RCC 7860 (cell line): Measurements from ENCODE around the gene CIBAR2.
"Not testable (repeated sequence)": the region's sequence is repeated elsewhere in the genome, so short reads cannot be mapped to it uniquely, and the experiment has no call there.

Experiments used
- DNase-seq: peaks from one replicate; pipeline ENCODE4 v3.0.0-alpha.2; 2015; ENCODE audit warnings: low spot score
- FAIRE-seq: peaks from 2 replicates; lab custom pipeline; 2012; peaks lifted over from hg19 to GRCh38; lab: Jason Lieb, UNC

The CIBAR2 gene

DNA sequence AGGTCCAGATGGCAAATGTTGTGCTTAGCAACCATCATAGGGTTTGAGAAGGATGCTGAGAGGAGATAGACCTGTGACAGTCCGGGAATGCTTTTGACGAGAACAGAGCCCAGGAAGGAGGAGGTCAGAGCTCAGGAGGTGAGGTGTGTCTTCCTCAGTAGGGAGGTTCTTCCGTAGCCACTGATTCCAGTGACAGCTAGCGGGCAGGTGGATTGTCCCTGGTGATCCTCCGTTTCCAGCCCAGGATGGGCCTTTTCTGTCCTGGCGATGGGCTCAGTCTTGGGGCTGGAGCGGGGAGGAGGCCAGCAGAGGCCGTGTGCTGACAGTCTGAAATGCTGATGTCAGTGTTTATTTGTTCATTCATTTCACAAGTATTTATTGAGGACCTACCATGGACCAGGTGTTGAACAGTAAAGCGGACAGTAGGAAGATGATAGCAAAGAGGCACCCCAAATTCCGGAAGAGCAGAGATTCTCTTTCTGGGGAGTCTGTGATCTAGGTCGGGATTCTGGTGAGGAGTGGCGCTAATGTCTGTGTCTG lies 45.9 kb downstream of the CIBAR2 start:
- FAIRE-seq (no peak), DNase-seq (no peak)

DNA sequence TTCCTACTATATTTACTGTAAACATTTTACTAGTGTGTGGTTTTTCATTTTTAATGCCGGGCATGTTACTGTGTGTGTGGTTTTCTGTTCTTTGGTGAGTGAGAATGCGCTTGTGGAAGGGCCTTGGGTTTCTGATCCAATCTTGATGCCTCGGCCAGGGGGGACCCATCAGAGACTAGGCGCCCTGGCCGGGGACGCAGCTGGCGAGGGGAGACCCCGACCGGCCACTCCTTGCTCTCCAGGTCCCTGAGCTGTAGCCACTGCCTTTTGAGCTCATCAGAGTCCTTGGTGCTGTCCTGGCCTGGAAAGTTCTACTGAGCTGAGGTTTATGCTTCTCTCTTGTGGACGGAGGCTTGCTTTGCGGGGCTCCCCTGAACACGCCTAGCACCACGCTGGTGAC lies 47.2 kb downstream of the CIBAR2 start:
- FAIRE-seq (no peak), DNase-seq (no peak)

DNA sequence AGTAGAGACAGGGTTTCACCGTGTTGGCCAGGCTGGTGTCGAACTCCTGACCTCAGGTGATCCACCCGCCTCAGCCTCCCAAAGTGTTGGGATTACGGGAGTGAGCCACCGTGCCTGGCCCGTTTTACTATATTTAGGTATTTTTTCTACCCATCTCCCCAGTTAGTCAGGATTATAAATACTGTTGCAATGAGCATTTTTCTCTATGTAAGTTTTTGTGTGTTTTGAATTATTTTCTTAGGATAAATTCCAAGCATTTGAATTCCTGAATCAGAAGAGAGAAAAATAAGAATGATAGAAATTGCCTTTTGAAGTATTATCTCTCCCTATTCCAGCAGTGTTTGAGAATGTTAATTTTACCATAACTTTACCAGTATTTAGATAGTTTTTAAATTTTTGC lies 48.1 kb downstream of the CIBAR2 start:
- DNase-seq (no peak), FAIRE-seq (no peak)

DNA sequence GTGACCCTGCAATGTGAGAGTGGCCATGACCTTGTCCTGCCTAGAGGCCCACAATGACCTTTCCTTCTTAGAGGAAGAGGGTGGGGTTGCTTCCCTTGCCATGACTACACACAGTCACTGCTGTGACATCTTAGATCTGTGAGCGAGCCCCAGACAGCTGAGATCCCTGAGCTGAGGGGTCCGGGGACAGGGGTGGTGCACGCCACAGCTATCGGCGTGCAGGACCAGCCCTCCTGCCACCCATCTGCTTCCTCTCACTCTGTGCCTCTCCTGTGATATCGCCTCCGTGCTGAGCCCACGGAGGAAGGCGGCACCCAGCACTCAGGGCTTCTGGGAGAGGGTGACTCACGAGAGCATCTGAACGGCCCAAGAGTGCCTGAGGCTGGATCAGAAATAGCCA lies 49.4 kb downstream of the CIBAR2 start:
- FAIRE-seq (no peak), DNase-seq (no peak)

DNA sequence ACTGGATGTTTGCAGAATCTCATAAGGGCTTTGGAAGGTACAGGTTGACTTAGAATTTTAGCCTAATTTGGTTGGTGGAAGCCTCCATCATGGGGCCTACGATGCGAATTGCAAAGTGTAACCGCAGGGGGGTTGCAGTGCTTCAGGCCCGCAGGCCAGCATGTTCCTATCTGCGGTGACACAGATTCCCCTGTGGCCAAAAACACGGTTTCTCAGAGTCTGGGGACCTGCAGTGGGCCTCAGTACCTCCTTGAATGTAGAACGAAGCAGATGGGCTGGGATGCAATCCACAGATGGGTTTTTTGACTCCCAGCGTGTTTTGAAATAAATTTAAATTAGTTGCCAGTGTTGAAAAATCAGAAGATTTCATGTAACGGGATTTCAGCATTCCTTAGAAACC lies 49.9 kb downstream of the CIBAR2 start:
- FAIRE-seq = no peak
- no peak for DNase-seq

DNA sequence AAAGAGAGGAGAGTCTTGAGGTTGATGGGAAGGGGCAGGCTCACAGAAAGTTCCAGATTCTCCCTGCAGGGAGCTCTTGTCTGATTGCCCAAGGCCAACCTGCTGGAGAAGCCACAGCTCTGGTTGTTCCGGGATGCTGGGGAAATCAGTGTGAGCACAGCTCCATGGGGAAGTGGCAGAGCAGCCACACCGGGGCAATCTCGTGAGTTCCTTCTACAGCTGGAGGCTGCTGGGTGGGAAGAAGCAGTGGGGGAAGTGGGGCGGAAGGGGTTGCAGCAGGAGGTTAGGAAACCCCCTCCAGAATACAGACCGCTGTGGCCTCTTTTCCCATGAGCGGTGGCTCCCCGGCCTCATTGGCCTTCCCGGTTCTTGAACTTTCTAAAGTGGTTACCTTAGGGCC lies 50.7 kb downstream of the CIBAR2 start:
- FAIRE-seq (no peak), DNase-seq (no peak)

DNA sequence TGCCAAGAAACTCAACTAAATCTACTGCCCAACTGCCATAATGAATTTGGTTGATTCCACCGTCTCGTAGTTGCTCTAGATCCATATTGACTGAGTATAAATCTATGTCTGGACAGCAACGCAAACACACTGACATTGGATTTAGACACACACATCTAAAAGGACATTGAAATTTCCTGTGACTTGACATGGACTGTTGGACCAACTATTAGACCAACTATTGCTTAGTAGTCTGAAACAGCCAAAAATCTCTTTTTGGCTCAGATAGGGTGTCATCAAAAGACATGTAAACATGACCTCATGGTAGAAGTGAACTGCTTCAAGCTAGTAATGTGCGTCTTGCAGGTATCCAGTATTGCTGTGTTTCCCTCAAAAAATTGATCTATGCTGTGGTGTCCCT lies 53.4 kb downstream of the CIBAR2 start:
- DNase-seq = no peak
- FAIRE-seq = no peak

DNA sequence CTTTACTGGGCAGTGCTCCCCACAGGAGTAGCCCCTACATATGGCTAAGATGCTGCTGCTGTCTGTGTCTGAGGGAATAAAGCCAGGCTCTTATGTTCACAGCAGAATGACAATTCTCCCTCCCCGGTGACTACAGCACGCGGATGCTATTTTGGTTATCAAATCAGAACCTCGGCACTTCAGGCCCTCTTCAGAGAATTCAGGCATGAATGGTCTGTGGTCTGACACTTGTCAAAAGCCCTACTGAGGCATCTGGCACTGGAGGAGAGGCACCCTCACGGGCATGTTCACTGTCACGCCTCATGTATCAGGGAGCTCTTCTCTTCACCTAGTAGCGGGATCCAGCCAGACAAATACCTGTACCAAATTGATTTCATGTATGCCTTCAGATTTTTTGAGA lies 54.3 kb downstream of the CIBAR2 start:
- FAIRE-seq (no peak), DNase-seq (no peak)

DNA sequence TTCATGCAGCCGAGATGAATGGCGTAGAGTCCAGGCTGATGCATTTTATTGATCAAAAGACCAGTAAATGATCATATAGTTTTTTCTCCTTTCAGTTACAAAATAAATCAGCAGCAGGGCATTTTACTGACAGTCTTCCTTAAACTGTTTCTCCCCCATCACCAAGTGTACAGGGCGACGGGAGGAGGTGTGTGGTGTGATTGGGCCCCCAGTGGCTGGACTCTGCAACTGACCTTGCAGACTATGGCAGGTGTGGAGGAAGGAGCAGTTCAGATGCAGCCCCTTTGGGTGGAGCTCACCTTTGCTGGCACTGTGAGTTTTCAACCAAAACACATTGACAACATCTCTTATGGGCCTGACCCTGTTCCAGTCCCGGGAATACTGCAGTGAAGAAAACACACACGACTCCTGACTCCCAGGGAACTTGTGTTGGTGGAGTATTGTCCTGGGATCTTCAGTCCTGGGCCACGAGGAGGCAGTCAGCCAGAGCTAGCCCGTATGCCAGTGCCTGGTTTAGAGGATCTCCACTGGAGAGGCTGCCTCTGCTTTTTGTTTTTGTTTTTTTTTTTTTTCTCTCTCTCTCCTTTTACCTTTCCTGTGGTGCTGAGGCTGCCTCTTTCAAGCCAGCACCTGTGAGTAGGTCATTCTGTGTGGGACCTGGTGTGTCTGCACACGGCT lies 54.9 kb downstream of the CIBAR2 start:
- no peak for DNase-seq
- no peak for FAIRE-seq

DNA sequence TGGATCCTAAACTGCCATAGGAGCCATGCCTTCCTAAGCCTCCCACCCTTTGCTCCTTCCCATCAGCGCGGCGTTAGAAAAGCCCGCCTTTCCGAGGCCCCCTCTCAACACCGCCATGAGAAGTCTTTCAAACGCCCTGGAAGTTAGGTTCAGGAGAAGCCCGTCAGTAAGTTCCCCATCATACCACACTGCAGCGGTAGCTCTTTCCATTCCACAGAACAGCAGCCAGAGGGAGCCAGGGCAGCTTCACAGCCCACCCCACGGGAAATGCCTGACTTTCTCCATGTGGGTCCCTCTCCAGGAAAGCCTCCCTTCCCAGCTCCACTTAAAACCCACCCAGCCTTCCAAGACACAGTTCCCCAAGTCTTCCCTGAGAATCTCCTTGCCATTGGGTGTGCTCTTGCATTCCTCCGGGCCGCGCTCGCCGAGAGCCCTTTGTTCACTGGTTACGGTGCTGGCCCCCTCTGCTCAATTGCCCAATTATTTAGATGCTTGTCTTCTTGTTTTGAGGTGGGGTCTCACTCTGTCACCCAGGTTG lies 56.0 kb downstream of the CIBAR2 start:
- no peak for FAIRE-seq
- DNase-seq = no peak

DNA sequence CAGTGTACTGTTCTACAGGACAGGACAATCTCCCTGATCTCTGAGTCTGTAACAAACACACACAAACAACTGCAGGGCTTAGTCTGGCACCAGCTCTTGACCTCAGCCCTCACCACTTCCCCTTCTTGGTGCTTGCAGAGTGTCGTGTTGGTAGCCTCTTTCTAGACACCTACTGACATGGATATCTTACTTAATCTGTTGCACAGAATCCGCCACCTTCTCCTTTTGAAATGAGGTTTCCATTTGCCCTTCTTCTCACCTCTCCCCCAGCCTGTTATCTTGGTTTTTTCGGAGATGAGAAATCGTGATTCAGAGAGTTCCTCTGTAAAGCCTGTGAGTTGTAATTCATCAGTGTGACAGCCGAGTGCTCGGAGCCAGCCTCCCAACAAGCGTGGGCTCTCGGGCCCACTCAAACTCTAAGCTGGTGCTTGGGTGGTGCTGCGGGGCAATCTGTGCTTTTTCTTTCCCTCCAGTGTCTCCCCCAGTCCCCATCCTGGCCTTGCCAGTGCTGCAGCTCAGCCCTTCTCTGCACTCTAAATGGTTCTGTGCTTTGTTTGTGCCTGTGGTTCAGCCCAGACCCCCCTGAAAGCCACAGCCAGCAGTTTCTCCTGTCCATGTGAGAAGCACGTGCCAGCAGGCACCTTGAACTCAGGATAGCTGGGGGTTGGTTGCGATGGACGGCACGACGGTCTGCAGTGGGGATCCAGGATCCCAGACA lies 56.6 kb downstream of the CIBAR2 start:
- DNase-seq (peak; percentile 69), FAIRE-seq (peak; percentile 52)

DNA sequence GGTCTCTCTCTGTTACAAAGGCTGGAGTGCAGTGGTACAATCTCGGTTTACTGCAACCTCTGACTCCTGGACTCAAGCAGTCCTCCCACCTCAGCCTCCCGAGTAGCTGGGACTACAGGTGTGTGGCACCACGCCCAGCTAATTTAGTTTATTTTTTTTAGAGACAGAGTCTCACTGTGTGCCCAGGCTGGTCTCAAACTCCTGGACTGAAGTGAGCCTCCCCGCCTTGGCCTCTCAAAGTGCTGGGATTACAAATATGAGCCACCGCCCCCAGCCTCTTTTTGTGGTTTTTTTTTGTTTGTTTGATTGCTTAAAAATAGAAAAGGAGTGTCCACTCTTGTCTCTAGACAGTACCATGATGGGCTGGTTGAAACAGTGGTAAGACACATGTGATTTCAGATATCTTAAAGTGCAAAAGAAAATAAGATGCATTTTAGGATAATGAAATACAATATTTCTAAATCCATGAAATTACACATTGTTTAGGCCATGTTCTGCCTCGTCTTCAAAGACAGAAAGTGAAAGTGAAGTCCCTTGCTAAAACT lies 57.3 kb downstream of the CIBAR2 start:
- no peak for FAIRE-seq
- DNase-seq = no peak

DNA sequence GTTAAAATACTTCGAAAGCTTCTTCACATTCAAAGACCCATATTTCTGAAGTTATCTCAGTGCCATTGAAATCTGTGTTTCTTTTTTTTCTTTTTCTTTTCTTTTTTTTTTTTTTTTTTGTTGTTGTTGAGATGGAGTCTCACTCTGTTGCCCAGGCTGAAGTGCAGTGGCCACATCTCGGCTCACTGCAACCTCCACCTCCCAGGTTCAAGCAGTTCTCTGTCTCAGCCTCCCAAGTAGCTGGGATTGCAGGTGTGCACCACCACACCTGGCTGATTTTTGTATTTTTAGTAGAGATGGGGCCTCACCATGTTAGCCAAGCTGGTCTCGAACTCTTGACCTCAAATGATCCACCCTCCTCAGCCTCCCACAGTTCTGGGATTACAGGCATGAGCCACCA lies 58.0 kb downstream of the CIBAR2 start:
- FAIRE-seq, DNase-seq: not testable (repeated sequence)

DNA sequence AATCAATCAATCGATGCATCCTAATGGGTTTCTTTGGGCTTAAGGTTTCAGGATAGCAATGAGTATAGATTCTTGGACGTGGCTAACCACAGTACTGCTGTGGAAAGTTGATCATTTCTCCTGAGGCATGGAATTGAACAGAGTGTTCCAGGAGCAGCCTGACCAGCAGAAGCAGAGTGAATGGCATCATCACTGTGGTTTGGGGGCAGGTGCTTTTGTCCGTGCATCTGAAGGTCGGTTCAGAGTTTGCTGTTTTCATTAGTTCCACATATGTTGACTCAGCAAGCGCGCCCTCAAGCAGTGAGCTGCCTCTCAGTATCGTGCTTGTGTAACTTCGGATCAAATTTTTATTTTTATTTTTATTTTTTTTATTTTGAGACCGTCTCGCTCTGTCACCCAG lies 59.7 kb downstream of the CIBAR2 start:
- DNase-seq (no peak), FAIRE-seq (no peak)

DNA sequence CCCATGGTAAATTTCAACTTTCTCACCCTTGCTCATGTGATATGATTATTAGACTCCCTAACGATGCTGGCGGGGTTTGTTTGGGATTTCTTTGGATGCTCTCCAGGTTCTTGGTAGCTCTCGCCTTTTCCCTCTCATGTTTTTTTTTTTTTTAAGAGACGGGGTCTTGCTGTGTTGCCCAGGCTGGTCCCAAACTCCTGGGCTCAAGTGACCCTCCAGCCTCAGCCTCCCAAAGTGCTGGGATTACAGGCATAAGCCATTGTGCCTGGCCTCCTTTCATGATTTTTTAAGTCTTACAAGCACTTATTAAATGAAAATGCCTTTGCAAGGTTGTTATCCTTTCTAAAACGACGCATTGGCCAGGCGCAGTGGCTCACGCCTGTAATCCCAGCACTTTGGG lies 60.6 kb downstream of the CIBAR2 start:
- FAIRE-seq (no peak), DNase-seq (no peak)

DNA sequence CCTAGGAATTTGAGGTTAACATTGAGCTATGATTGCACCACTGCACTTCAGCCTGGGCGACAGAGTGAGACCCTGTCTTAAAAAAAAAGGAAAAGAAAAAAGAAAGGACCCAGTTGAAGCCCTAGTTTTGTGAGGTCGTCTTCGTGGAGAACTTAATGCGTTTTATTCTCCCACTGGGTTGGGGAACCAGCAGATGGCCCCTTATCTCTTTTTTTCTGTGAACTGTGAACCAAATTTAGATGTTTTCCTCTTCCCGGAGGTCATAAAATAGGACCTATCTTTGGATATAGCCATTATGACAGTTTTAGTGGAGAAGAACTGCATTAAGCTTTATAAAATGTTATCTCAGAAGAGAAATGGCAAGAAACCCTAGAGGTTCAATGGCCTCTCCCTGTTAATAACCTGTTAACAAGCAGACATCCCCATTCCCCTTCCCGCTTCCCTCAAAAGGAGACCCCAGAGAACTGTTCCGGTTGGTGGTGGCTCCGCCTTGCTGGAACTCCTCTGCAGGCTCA lies 61.1 kb downstream of the CIBAR2 start:
- no peak for DNase-seq
- FAIRE-seq = no peak

DNA sequence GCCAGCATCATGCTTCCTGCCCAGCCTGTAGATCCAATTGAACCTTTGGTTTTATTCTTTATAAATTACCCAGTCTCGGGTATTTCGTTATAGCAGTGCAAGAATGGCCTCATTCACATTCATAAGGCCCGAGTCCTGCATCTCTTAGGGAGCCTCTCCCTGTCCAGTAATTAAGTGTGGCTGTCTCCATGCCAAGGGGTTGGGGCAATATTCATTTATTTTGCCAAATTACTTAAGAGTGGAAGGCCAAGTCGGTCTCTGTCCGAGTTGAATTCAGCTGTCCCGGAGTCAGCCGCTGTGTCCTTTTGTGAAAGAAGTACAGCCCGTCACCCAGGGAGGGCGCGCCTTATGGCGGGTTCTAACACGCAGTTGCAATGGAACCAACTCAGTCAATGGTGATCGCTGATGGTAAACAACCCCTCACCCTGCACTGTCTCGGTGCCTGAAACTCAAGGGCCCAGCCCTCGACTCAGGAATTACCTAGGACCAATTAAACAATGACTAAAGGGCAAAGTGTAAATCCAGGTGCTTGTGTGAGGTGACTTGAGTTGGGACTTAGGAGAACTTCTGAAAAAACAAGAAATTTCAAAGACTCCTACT lies 62.5 kb downstream of the CIBAR2 start:
- DNase-seq (no peak), FAIRE-seq (no peak)

DNA sequence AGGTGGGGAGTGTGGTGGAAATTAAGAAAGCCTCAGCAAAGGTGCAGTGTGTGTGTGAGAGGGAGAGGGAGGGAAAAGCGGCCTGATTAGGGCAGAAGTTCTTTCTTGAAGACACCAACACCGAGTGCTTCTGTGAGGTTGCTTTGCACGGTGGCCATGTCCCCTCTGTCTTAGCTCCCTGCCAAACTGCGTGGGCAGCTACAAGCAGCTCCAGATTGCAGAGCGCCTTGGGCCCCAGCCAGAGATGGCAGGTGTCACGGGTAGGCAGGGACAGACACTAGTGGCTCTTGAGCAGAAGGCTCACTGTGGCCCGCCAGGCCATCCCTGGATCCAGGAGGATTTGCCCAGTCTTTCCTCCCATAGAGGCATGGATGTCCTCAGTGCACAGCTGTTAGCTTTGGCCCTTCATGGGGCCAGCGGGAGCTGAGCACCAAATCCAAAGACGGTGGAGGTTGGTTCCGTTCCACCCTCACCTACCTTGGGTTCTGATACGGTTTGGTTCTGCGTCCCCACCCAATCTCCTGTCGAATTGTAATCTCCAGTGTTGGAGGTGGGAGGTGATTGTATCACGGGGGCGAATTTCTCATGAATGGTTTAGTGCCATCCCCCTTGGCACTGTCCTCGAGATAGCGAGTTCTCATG lies 63.2 kb downstream of the CIBAR2 start:
- FAIRE-seq = no peak
- DNase-seq = no peak
